GM12874 (cell line): ENCODE measurements around the gene SACM1L.

Experiments used
- CTCF ChIP-seq: IDR thresholded peaks from 2 replicates; pipeline ENCODE4 v1.5.1; 2011; ENCODE audit warnings: low read depth, mild to moderate bottlenecking, control low read depth, low read length, moderate library complexity; ENCODE audit not compliant: insufficient read depth

SACM1L gene

GRCh38 chr3:45716790-45717336 is 27.7 kb downstream of the SACM1L start:
- no peak for TF ChIP-seq CTCF

DNA sequence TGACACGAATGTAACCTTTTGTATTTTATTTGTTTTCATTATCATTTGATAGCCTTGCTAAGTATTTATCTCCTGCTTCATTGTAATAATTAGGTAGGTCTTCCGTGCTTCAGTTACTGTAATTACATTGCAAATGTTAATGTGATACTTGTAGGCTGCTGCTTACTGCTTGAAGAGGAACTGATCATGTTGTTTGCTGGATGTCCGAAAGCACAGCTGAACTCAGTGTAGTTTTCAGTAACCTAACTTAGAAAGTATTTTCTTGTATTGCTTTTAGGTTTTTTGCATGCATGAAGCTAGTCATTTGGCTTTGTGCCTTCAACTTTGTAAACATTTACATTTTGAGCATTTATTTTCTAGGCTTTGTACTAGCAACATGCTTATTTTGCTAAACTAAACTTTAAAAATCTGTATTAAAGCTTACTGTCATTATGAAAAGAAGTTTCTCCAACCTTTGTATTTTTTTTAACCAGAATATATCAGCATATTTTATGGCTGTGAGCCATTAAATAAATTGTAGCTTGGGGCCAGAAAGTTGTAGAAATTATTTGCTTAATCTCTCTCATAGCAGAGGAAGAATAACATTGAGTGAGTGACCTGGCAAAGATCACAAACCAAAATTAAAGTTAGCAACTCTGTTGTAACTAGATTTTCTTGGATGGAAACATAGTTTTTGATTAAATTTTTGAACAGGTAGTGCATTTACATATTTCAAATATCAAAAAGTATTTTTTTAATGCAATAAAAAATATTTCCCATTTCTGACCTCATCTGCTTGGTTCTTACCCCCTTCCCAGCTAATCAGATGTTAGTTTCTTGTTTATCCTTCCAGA is 30.7 kb downstream of the SACM1L start:
- TF ChIP-seq CTCF, result no peak

DNA sequence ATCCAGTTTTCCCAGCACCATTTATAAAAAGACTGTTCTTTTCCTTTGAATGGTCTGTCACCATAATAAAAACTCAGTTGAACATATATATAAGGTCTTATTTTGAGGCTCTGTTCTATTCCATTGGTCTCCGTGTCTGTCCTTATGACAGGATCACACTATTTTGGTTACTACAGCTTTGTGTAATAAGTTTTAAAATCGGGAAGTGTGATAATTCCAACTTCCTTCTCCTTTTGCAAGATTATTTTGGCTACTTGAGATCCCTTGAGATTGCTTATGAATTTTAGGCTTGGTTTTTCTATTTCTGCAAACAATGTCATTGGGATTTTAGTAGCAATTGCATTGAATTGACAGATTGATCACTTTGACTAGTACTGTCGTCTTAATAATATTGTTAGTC is 35.7 kb downstream of the SACM1L start:
- no peak for TF ChIP-seq CTCF

DNA sequence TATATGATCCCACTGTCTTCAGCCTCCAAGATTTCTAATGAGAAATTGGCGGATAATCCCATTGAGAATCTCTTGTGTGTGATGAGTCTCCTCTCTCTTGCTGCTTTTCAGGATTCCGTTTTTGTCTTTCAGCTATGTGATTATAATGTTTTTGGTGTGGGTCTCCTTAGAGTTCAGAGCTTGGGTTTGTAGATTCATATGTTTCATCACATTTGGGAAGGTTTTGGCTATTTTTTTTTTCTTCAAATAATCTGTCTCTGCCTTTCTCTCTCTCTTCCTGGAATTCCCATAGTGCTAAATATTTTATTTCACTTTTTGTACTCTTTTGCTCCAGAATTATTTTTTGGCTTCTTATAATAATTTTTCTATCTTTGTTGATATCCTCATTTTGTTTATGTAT is 40.4 kb downstream of the SACM1L start:
- TF ChIP-seq CTCF, result no peak

- no peak for TF ChIP-seq CTCF
Observed at GRCh38 chr3:45730409-45731154, 41.4 kb downstream of the SACM1L start.

- no peak for TF ChIP-seq CTCF
Observed at GRCh38 chr3:45736707-45737106, 47.5 kb downstream of the SACM1L start.

GRCh38 chr3:45737234-45737633 is 48.0 kb downstream of the SACM1L start:
- TF ChIP-seq CTCF, result no peak
